Common myeloid progenitor, CD34-positive (primary cell): ENCODE measurements around the gene FAM193A.

ENCODE experiments used
- CTCF ChIA-PET: fragments of 350-600 bp; sonication (Branson Sonifier 250); formaldehyde crosslinking; loops from one replicate; lab custom pipeline; 2021; ENCODE audit warnings: antibody characterized with exemption; lab: Charles Lee
- POLR2A ChIA-PET: fragments of 350-600 bp; sonication (Branson Sonifier 250); formaldehyde crosslinking; loops from one replicate; lab custom pipeline; 2021; ENCODE audit warnings: antibody characterized with exemption; lab: Charles Lee
- DNase-seq, 3 donors: peaks; one replicate each; pipeline versions ENCODE4 v3.0.0 to v3.0.0-alpha.2; 2013
- H3K27ac ChIP-seq, 2 experiments: 1 replicate in 1 of 2; 2 replicates in 1 of 2; pipeline ENCODE4 v1.7.0; 2013; ENCODE audit warnings: inconsistent platforms in 2 of 2, low read length in 2 of 2, mild to moderate bottlenecking in 2 of 2, low read depth in 1 of 2, moderate library complexity in 1 of 2; ENCODE audit not compliant: severe bottlenecking in 2 of 2, insufficient read depth in 1 of 2, poor library complexity in 1 of 2
- H3K27me3 ChIP-seq, 5 experiments: replicated peaks in 2 of 5; 1 replicate in 3 of 5; 2 replicates in 2 of 5; pipeline versions ENCODE4 v1.6.1 to v1.7.0; 2013; ENCODE audit warnings: low read length in 4 of 5, mild to moderate bottlenecking in 2 of 5, moderate library complexity in 2 of 5, inconsistent platforms in 1 of 5; ENCODE audit not compliant: insufficient read depth in 5 of 5, control insufficient read depth in 4 of 5
- H3K36me3 ChIP-seq, 4 experiments: 1 replicate in 2 of 4; 2 replicates in 2 of 4; pipeline versions ENCODE4 v1.6.1 to v1.7.0; 2013; ENCODE audit warnings: low read length in 3 of 4, control low read depth in 1 of 4, mild to moderate bottlenecking in 1 of 4; ENCODE audit not compliant: control insufficient read depth in 4 of 4, insufficient read depth in 4 of 4
- H3K4me1 ChIP-seq, 4 experiments: 1 replicate in 3 of 4; 2 replicates in 1 of 4; pipeline versions ENCODE4 v1.6.1 to v1.7.1; 2013; ENCODE audit warnings: low read length in 3 of 4, mild to moderate bottlenecking in 3 of 4, control low read depth in 1 of 4, inconsistent platforms in 1 of 4, moderate library complexity in 1 of 4; ENCODE audit not compliant: control insufficient read depth in 4 of 4, insufficient read depth in 4 of 4; ENCODE audit errors: control extremely low read depth in 1 of 4
- H3K4me3 ChIP-seq, 7 experiments: 1 replicate in 4 of 7; 2 replicates in 3 of 7; pipeline versions ENCODE4 v1.5.1 to v1.7.0; 2013; ENCODE audit warnings: mild to moderate bottlenecking in 7 of 7, low read length in 6 of 7, moderate library complexity in 6 of 7, inconsistent platforms in 2 of 7, low read depth in 2 of 7, control low read depth in 1 of 7; ENCODE audit not compliant: insufficient read depth in 4 of 7, control insufficient read depth in 1 of 7; ENCODE audit errors: extremely low read depth in 1 of 7
- H3K9me3 ChIP-seq, 5 experiments: 1 replicate in 4 of 5; 2 replicates in 1 of 5; pipeline versions ENCODE4 v1.6.1 to v1.7.1; 2013; ENCODE audit warnings: low read length in 4 of 5, mild to moderate bottlenecking in 2 of 5, inconsistent platforms in 1 of 5, low read depth in 1 of 5, moderate library complexity in 1 of 5; ENCODE audit not compliant: control insufficient read depth in 4 of 5, insufficient read depth in 2 of 5; ENCODE audit errors: control extremely low read depth in 1 of 5
- WGBS: methylation state at CpG from one replicate; pipeline ENCODE4 v1.1.5; 2013; ENCODE audit not compliant: insufficient coverage; 5-methylcytosine and 5-hydroxymethylcytosine counted together

Gene FAM193A

GRCh38 chr4:2666722-2667247 lies 130.3 kb downstream of the FAM193A start:
- H3K27ac ChIP-seq = peak overlapping the region; percentile 43 to 66
- peaks cover 0 to 17% (median 2%) of the 10 kb centered on the region in 4 experiments for H3K4me1 ChIP-seq
- CTCF ChIA-PET = no interaction called here
- DNase-seq = no peak
- WGBS = 94% methylated on average over 2 of the region's 2 CpGs
- POLR2A ChIA-PET = no interaction called here
- peak overlapping the region in 4 of 7 experiments; percentile 28 to 66 (median 36) for H3K4me3 ChIP-seq
- H3K36me3 ChIP-seq = peaks cover 6 to 49% (median 33%) of the 10 kb centered on the region in 4 experiments
- H3K9me3 ChIP-seq = no peaks in the 10 kb centered on the region
- H3K27me3 ChIP-seq = no peaks in the 10 kb centered on the region

DNA sequence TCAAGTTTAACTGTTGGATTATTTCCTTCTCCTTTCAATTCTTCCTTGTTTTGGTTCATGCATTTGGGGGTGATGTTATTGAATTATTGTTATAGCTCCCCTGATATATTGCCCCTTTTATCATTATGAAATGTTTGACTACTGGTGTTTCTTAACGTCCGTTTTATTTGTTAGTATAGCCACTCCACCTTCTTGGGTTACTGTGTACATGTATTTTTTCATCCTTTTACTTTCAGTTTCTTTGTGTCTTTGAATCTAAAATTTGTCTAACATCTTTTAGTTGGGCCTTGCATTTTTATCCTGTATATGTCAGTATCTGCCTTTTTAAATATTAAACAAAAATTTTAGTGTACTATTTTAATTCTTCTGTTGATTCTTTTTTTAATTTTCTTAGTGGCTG lies 131.0 kb downstream of the FAM193A start:
- Histone ChIP-seq H3K27me3 (no peaks in the 10 kb centered on the region), H3K4me3 (peak overlapping the region in 4 of 7 experiments; percentile 28 to 66 (median 36)), H3K9me3 (peaks cover 0 to 3% (median 0%) of the 10 kb centered on the region in 5 experiments), H3K36me3 (peaks cover 11 to 53% (median 39%) of the 10 kb centered on the region in 4 experiments), H3K27ac (peak overlapping the region; percentile 43 to 66), H3K4me1 (peaks cover 0 to 17% (median 2%) of the 10 kb centered on the region in 4 experiments)
- CTCF ChIA-PET = interaction anchor here (1.6 kb wide), 1 partner anchor 8 kb away, joined by 3 read pairs; no protein-coding TSS in a partner anchor
- POLR2A ChIA-PET = no interaction called here
- no peak for DNase-seq
- no CpG with 5 or more reads among the region's 2 CpGs for WGBS

DNA sequence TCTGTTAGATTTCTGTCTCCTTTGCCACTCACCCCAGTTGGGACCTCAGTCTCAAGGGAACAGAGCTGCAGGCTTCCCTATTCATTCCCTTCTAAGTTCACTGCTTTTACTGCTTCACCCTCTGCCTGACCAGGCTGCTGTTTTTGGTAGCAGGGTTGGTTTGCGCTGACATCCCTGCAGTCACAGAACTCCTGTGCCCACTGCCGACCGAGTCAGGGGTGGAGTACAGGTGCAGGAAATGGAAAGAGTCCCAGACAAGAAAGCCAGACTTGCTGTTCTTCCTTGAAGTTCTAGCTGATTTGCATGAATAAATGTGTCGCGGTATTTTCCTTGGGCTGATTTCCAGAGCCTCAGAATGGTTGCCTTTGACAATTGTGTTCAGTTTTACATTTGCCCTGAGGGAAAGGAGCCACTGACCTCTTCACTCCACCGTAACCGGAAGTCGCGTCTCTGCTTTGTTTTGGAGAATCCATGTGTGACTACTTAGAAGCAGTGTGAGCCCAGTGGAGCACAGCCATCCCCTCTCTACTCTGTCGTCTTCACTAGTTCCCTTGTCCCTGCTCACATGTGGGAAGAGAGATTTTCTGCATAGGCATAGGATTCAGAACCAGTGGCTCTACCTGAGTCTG lies 134.9 kb downstream of the FAM193A start:
- DNase-seq = no peak
- peaks cover 20 to 63% (median 43%) of the 10 kb centered on the region in 4 experiments for H3K36me3 ChIP-seq
- 94% methylated on average over 9 of the region's 10 CpGs for WGBS
- POLR2A ChIA-PET = no interaction called here
- no peaks in the 10 kb centered on the region for H3K27me3 ChIP-seq
- H3K4me1 ChIP-seq = peaks cover 3 to 17% (median 4%) of the 10 kb centered on the region in 4 experiments
- H3K27ac ChIP-seq = no peak overlapping the region
- CTCF ChIA-PET = interaction anchor here (1.2 to 1.4 kb wide), 2 partner anchors 16 to 18 kb away, joined by 4 read pairs; no protein-coding TSS in a partner anchor
- H3K4me3 ChIP-seq = no peak overlapping the region
- peaks cover 0 to 3% (median 0%) of the 10 kb centered on the region in 5 experiments for H3K9me3 ChIP-seq

GRCh38 chr4:2672082-2672481 lies 135.6 kb downstream of the FAM193A start:
- CTCF ChIA-PET = interaction anchor here (1.3 to 1.4 kb wide), 3 partner anchors 11 to 17 kb away, joined by 3 to 4 read pairs (median 3); no protein-coding TSS in a partner anchor
- H3K36me3 ChIP-seq = peaks cover 18 to 67% (median 43%) of the 10 kb centered on the region in 4 experiments

GRCh38 chr4:2672700-2673099 lies 136.3 kb downstream of the FAM193A start:
- Histone ChIP-seq H3K36me3 (peaks cover 18 to 69% (median 43%) of the 10 kb centered on the region in 4 experiments), H3K27me3 (no peaks in the 10 kb centered on the region), H3K4me1 (peaks cover 3 to 9% (median 4%) of the 10 kb centered on the region in 4 experiments), H3K9me3 (peaks cover 0 to 3% (median 0%) of the 10 kb centered on the region in 5 experiments), H3K4me3 (no peak overlapping the region), H3K27ac (no peak overlapping the region)
- POLR2A ChIA-PET = interaction anchor here (0.6 kb wide), 1 partner anchor 9 kb away, joined by 3 read pairs; no protein-coding TSS in a partner anchor
- CTCF ChIA-PET = interaction anchor here (1.2 to 2.8 kb wide), 4 partner anchors 10 to 80 kb away, joined by 3 to 8 read pairs (median 3); no protein-coding TSS in a partner anchor
- WGBS = 50% methylated on average over 1 of the region's 2 CpGs
- DNase-seq = peak in 1 of 3 donors; percentile 29

More at GRCh38 chr4:2672082-2672481, 135.6 kb downstream of the FAM193A start:
- H3K9me3 ChIP-seq = peaks cover 0 to 3% (median 0%) of the 10 kb centered on the region in 5 experiments
- POLR2A ChIA-PET = no interaction called here
- no peak overlapping the region for H3K27ac ChIP-seq
- H3K4me1 ChIP-seq = peaks cover 3 to 12% (median 4%) of the 10 kb centered on the region in 4 experiments
- H3K4me3 ChIP-seq = no peak overlapping the region
- no peaks in the 10 kb centered on the region for H3K27me3 ChIP-seq
- no peak for DNase-seq
- 100% methylated on average over 3 of the region's 3 CpGs for WGBS

- ChIA-PET POLR2A (interaction anchor here (0.6 kb wide), 2 partner anchors 8 to 16 kb away, joined by 3 read pairs; no protein-coding TSS in a partner anchor), CTCF (interaction anchor here (1.2 to 2.8 kb wide), 4 partner anchors 10 to 80 kb away, joined by 3 to 8 read pairs (median 3); no protein-coding TSS in a partner anchor)
- peaks cover 0 to 3% (median 0%) of the 10 kb centered on the region in 5 experiments for H3K9me3 ChIP-seq
- H3K4me3 ChIP-seq = no peak overlapping the region
- DNase-seq = no peak
- peaks cover 18 to 69% (median 43%) of the 10 kb centered on the region in 4 experiments for H3K36me3 ChIP-seq
- WGBS = no CpG with 5 or more reads among the region's 1 CpG
- peaks cover 3 to 6% (median 3%) of the 10 kb centered on the region in 4 experiments for H3K4me1 ChIP-seq
- H3K27ac ChIP-seq = no peak overlapping the region
- no peaks in the 10 kb centered on the region for H3K27me3 ChIP-seq
Observed at GRCh38 chr4:2673157-2673556, 136.7 kb downstream of the FAM193A start.
